H1 (cell line): ENCODE data around the gene SPTSSA. TPM values are rescaled to one million over a fixed set of nuclear protein-coding genes. Genes with fewer than 3 reads are reported as not detected.

Experiments
- CTCF ChIA-PET: fragments of 300-600 bp; sonication (Branson Sonifier 250); formaldehyde crosslinking; loops from one replicate; lab custom pipeline; 2021; ENCODE audit not compliant: partially characterized antibody; lab: Charles Lee
- POLR2A ChIA-PET: fragments of 300-600 bp; sonication (Branson Sonifier 250); formaldehyde crosslinking; loops from one replicate; lab custom pipeline; 2021; ENCODE audit warnings: inconsistent platforms; ENCODE audit not compliant: partially characterized antibody; lab: Charles Lee
- DNase-seq, 2 experiments: peaks; one replicate each; pipeline versions ENCODE4 v3.0.0 to v3.0.0-alpha.2; 2010 to 2022; ENCODE audit warnings: low spot score in 2 of 2, low read depth in 1 of 2, mixed read lengths in 1 of 2
- FAIRE-seq: peaks from 2 replicates; lab custom pipeline; 2011; peaks lifted over from hg19 to GRCh38; lab: Jason Lieb, UNC
- H2AFZ ChIP-seq: 2 replicates; pipeline ENCODE4 v1.8.1; 2012; ENCODE audit warnings: low read length, inconsistent platforms
- H2AK5ac ChIP-seq: 2 replicates; pipeline ENCODE4 v1.6.1; 2013; ENCODE audit warnings: low read depth, low read length
- H2BK120ac ChIP-seq: replicated peaks from 2 replicates; pipeline ENCODE3; 2013; ENCODE audit warnings: low read depth, low read length, inconsistent platforms
- H2BK12ac ChIP-seq: 2 replicates; pipeline ENCODE4 v1.6.1; 2013; ENCODE audit warnings: low read depth, low read length
- H2BK15ac ChIP-seq: 2 replicates; pipeline ENCODE4 v1.6.1; 2013; ENCODE audit warnings: low read length
- H2BK20ac ChIP-seq: 2 replicates; pipeline ENCODE4 v1.6.1; 2013; ENCODE audit warnings: low read length
- H2BK5ac ChIP-seq: 2 replicates; pipeline ENCODE4 v1.6.1; 2013; ENCODE audit warnings: low read depth, low read length
- H3K14ac ChIP-seq: 2 replicates; pipeline ENCODE4 v1.6.1; 2013; ENCODE audit warnings: inconsistent platforms; ENCODE audit not compliant: insufficient read length
- H3K18ac ChIP-seq: 2 replicates; pipeline ENCODE4 v1.6.1; 2013; ENCODE audit warnings: low read length; ENCODE audit errors: extremely low read depth
- H3K23ac ChIP-seq: 2 replicates; pipeline ENCODE4 v1.6.1; 2013; ENCODE audit warnings: inconsistent platforms; ENCODE audit not compliant: insufficient read length
- H3K23me2 ChIP-seq: 2 replicates; pipeline ENCODE4 v1.6.1; 2013; ENCODE audit warnings: low read depth, low read length
- H3K27ac ChIP-seq: 2 replicates; pipeline ENCODE4 v1.6.1; 2011; ENCODE audit warnings: low read depth, low read length, inconsistent platforms
- H3K27me3 ChIP-seq, 4 experiments: replicated peaks in 1 of 4; 1 replicate in 1 of 4; 2 replicates in 3 of 4; pipeline versions ENCODE4 v1.6.1 to v1.8.1; 2011 to 2013; ENCODE audit warnings: low read length in 3 of 4, mild to moderate bottlenecking in 3 of 4, inconsistent platforms in 2 of 4, mixed read lengths in 2 of 4, moderate library complexity in 1 of 4; ENCODE audit not compliant: control insufficient read depth in 3 of 4, insufficient read depth in 3 of 4; ENCODE audit errors: extremely low read depth in 1 of 4
- H3K36me3 ChIP-seq, 4 experiments: 2 replicates each; pipeline versions ENCODE4 v1.6.1 to v1.8.1; 2011 to 2013; ENCODE audit warnings: mild to moderate bottlenecking in 4 of 4, low read length in 3 of 4, moderate library complexity in 2 of 4, control low read depth in 1 of 4, inconsistent platforms in 1 of 4; ENCODE audit not compliant: insufficient read depth in 4 of 4, control insufficient read depth in 2 of 4
- H3K4ac ChIP-seq: replicated peaks from 2 replicates; pipeline ENCODE3; 2013; ENCODE audit warnings: low read length, low read depth, mixed read lengths, inconsistent platforms; ENCODE audit not compliant: insufficient read length
- H3K4me1 ChIP-seq, 4 experiments: replicated peaks in 1 of 4; 1 replicate in 1 of 4; 2 replicates in 3 of 4; pipeline versions ENCODE4 v1.6.1 to v1.8.1; 2011 to 2013; ENCODE audit warnings: low read length in 3 of 4, inconsistent platforms in 2 of 4, mixed read lengths in 1 of 4; ENCODE audit not compliant: insufficient read depth in 4 of 4, control insufficient read depth in 3 of 4
- H3K4me2 ChIP-seq, 2 experiments: 2 replicates each; pipeline versions ENCODE4 v1.6.1 to v1.8.1; 2011 to 2013; ENCODE audit warnings: low read depth in 2 of 2, low read length in 2 of 2, control low read depth in 1 of 2, inconsistent platforms in 1 of 2, mild to moderate bottlenecking in 1 of 2; ENCODE audit not compliant: insufficient read depth in 1 of 2
- H3K4me3 ChIP-seq, 4 experiments: fragments of 200-600, 300-600 bp in 1 of 4; sonication (generic), shearing (Covaris generic), sonication (Bioruptor Twin) in 1 of 4; 2 replicates each; pipeline versions ENCODE4 v1.5.1 to v1.8.1; 2011 to 2016; ENCODE audit warnings: low read length in 4 of 4, low read depth in 3 of 4, control low read depth in 2 of 4, inconsistent platforms in 2 of 4, mild to moderate bottlenecking in 2 of 4, mixed read lengths in 1 of 4, moderate library complexity in 1 of 4; ENCODE audit not compliant: insufficient read depth in 2 of 4; ENCODE audit errors: extremely low read depth in 1 of 4
- H3K56ac ChIP-seq: replicated peaks from 2 replicates; pipeline ENCODE3; 2013; ENCODE audit warnings: low read depth, mild to moderate bottlenecking, mixed read lengths, low read length, inconsistent platforms; ENCODE audit not compliant: insufficient read length
- H3K79me1 ChIP-seq: 2 replicates; pipeline ENCODE4 v1.6.1; 2013; ENCODE audit warnings: low read depth, low read length, control low read depth
- H3K79me2 ChIP-seq, 2 experiments: 2 replicates each; pipeline versions ENCODE4 v1.6.1 to v1.8.1; 2012 to 2013; ENCODE audit warnings: low read length in 2 of 2, mild to moderate bottlenecking in 2 of 2, inconsistent platforms in 1 of 2; ENCODE audit not compliant: insufficient read depth in 2 of 2, control insufficient read depth in 1 of 2
- H3K9ac ChIP-seq, 4 experiments: replicated peaks in 1 of 4; 1 replicate in 1 of 4; 2 replicates in 3 of 4; pipeline versions ENCODE4 v1.6.1 to v1.8.1; 2011 to 2013; ENCODE audit warnings: low read depth in 3 of 4, low read length in 3 of 4, control low read depth in 2 of 4, mild to moderate bottlenecking in 2 of 4, moderate library complexity in 2 of 4, inconsistent platforms in 1 of 4; ENCODE audit errors: extremely low read depth in 1 of 4
- H3K9me3 ChIP-seq, 2 experiments: 2 replicates each; pipeline versions ENCODE4 v1.6.1 to v1.8.1; 2012 to 2013; ENCODE audit warnings: mild to moderate bottlenecking in 2 of 2, moderate library complexity in 2 of 2, control low read depth in 1 of 2, inconsistent platforms in 1 of 2, low read depth in 1 of 2, low read length in 1 of 2, mixed read lengths in 1 of 2; ENCODE audit not compliant: insufficient read depth in 2 of 2
- H4K20me1 ChIP-seq, 2 experiments: replicated peaks in 1 of 2; 2 replicates each; pipeline versions ENCODE3 to v1.8.1; 2011 to 2013; ENCODE audit warnings: inconsistent platforms in 2 of 2, low read length in 2 of 2, mild to moderate bottlenecking in 1 of 2; ENCODE audit not compliant: insufficient read depth in 2 of 2, control insufficient read depth in 1 of 2
- H4K5ac ChIP-seq: 2 replicates; pipeline ENCODE4 v1.6.1; 2013; ENCODE audit warnings: low read length, low read depth, mixed read lengths, inconsistent platforms; ENCODE audit not compliant: insufficient read length
- H4K8ac ChIP-seq: 2 replicates; pipeline ENCODE4 v1.8.0; 2013; ENCODE audit warnings: mild to moderate bottlenecking, moderate library complexity, low read length, inconsistent platforms; ENCODE audit not compliant: insufficient read depth; ENCODE audit errors: extremely low read depth
- H4K91ac ChIP-seq: replicated peaks from 2 replicates; pipeline ENCODE3; 2013; ENCODE audit warnings: low read length, mixed read lengths, inconsistent platforms; ENCODE audit not compliant: insufficient read length
- ATF3 ChIP-seq: IDR thresholded peaks from 2 replicates; pipeline ENCODE4 v1.6.1; 2011; ENCODE audit warnings: low read depth, mild to moderate bottlenecking, low read length; ENCODE audit not compliant: insufficient read depth
- BACH1 ChIP-seq: IDR thresholded peaks from 2 replicates; pipeline ENCODE4 v1.6.1; 2012; ENCODE audit warnings: low read length, improper control_type of control experiment
- JUN ChIP-seq: IDR thresholded peaks from 2 replicates; pipeline ENCODE4 v1.6.1; 2011; ENCODE audit warnings: low read depth, mild to moderate bottlenecking, improper control_type of control experiment, low read length
- MAFK ChIP-seq: IDR thresholded peaks from 2 replicates; pipeline ENCODE4 v1.6.1; 2012; ENCODE audit warnings: low read depth, mild to moderate bottlenecking, improper control_type of control experiment, low read length
- WGBS, 2 experiments: shearing (Covaris generic) in 1 of 2; methylation state at CpG; one replicate each; pipeline versions ENCODE4 v1.1.6 to v1.1.7; 2013 to 2015; ENCODE audit warnings: low lambda C conversion rate in 2 of 2, mixed read lengths in 2 of 2, inconsistent platforms in 1 of 2, low coverage in 1 of 2, missing lambda C conversion rate in 1 of 2; ENCODE audit not compliant: insufficient replicate concordance in 2 of 2, insufficient coverage in 1 of 2, insufficient read length in 1 of 2; ENCODE audit errors: extremely low coverage in 1 of 2, missing lambda C conversion rate in 1 of 2; 5-methylcytosine and 5-hydroxymethylcytosine counted together
- polyA plus RNA-seq, 7 experiments: library from polyadenylated mRNA; depleted of rRNA in 3 of 7; stranded (reverse) in 5 of 7; unstranded in 2 of 7; fragments of >200 nt in 5 of 7; fragments of 200-250 nt in 2 of 7; gene quantifications; 1 replicate in 5 of 7; 2 replicates in 1 of 7; 4 replicates in 1 of 7; pipeline versions ENCODE4 v1.2.1 to v1.2.3, GENCODE V29; 2011 to 2013; ENCODE audit warnings: missing spikeins in 2 of 7, mixed read lengths in 2 of 7
- total RNA-seq: library from RNA; stranded (reverse); fragmentation: NEBNext Ultra II Directional; extraction: Animal tissue kit (Norgen Biotek cat#: 25700); gene quantifications from 2 replicates; pipeline ENCODE4 v1.2.1, GENCODE V29; 2021

Gene SPTSSA
- total and polyA plus RNA-seq, 2 of the 8 experiments (the other 6 are each of a cell fraction or from before 2014, with no cell fraction given) = 24.9 to 28.5 TPM

GRCh38 chr14:34403646-34404045 lies 58.4 kb downstream of the SPTSSA start:
- CTCF ChIA-PET = interaction anchor here (1.0 kb wide), 1 partner anchor 36 kb away, joined by 3 read pairs; no protein-coding TSS in a partner anchor
- no peaks in the 10 kb centered on the region for H3K79me1 ChIP-seq
- no peak overlapping the region for H3K14ac ChIP-seq
- no peaks in the 10 kb centered on the region for H3K27me3 ChIP-seq
- no peaks in the 10 kb centered on the region for H4K20me1 ChIP-seq
- no peak overlapping the region for H3K9ac ChIP-seq
- DNase-seq = no peak
- no peak overlapping the region for H2BK120ac ChIP-seq
- no peak overlapping the region for H4K5ac ChIP-seq
- H2BK20ac ChIP-seq = no peak overlapping the region
- no peak overlapping the region for H3K18ac ChIP-seq
- no peak overlapping the region for H3K27ac ChIP-seq
- no peaks in the 10 kb centered on the region for H3K23me2 ChIP-seq
- H4K91ac ChIP-seq = no peak overlapping the region
- POLR2A ChIA-PET = interaction anchor here (0.6 kb wide), 1 partner anchor 10 kb away, joined by 4 read pairs; no protein-coding TSS in a partner anchor
- H3K4ac ChIP-seq = no peak overlapping the region
- no peak overlapping the region for H2BK12ac ChIP-seq
- no peak overlapping the region for H2BK5ac ChIP-seq
- no peak overlapping the region for H3K4me2 ChIP-seq
- H2AFZ ChIP-seq = no peak overlapping the region
- FAIRE-seq = no peak
- H3K4me1 ChIP-seq = no peaks in the 10 kb centered on the region
- WGBS, 2 experiments = 90% methylated on average over 5 of the region's 5 CpGs; no CpG with 5 or more reads in 1 of the 2 experiments
- H3K36me3 ChIP-seq = no peaks in the 10 kb centered on the region
- no peak overlapping the region for H2BK15ac ChIP-seq
- no peak overlapping the region for H2AK5ac ChIP-seq
- no peaks in the 10 kb centered on the region for H3K9me3 ChIP-seq
- no peak overlapping the region for H4K8ac ChIP-seq
- no peak for TF ChIP-seq JUN
- no peak for TF ChIP-seq BACH1
- no peak for TF ChIP-seq MAFK
- TF ChIP-seq ATF3 = no peak
- H3K79me2 ChIP-seq = no peaks in the 10 kb centered on the region
- no peak overlapping the region for H3K56ac ChIP-seq
- H3K4me3 ChIP-seq = no peak overlapping the region
- no peak overlapping the region for H3K23ac ChIP-seq
